NCI-H2081 (cell line): Measurements from ENCODE around the gene PLK4.
"Not testable (repeated sequence)": the region's sequence is repeated elsewhere in the genome, so short reads cannot be mapped to it uniquely, and the experiment has no call there.

Experiments used
- DNase-seq, 2 experiments: peaks; one replicate each; lab custom pipeline; 2025; lab: John Stamatoyannopoulos, UW

The PLK4 gene

GRCh38 chr4:127880763-127881562 lies at the start of gene PLK4:
PLK4 (plus strand) TSS chr4:127880893; CDS start chr4:127881135, 242 bp downstream.
- DNase-seq: peak; percentile 91 to 93

- no peak for DNase-seq
These were observed 48.1 kb upstream of the PLK4 start for GRCh38 chr4:127832585-127832984.

- no peak for DNase-seq
These were observed 36.7 kb upstream of the PLK4 start for GRCh38 chr4:127843704-127844600.

GRCh38 chr4:127844601-127845116 lies 36.0 kb upstream of the PLK4 start:
- DNase-seq: no peak

- no peak for DNase-seq
These were observed 34.6 kb upstream of the PLK4 start for GRCh38 chr4:127846061-127846460.

- DNase-seq: no peak
These were observed 33.9 kb upstream of the PLK4 start for GRCh38 chr4:127846765-127847164.

- no peak for DNase-seq
These were observed 31.0 kb upstream of the PLK4 start for GRCh38 chr4:127849505-127850234.

- DNase-seq: no peak
These were observed 28.0 kb upstream of the PLK4 start for GRCh38 chr4:127852661-127853060.

GRCh38 chr4:127856196-127856812 lies 24.4 kb upstream of the PLK4 start:
- DNase-seq: no peak

- no peak for DNase-seq
These were observed 23.8 kb upstream of the PLK4 start for GRCh38 chr4:127856813-127857447.

- DNase-seq: no peak
These were observed 23.1 kb upstream of the PLK4 start for GRCh38 chr4:127857641-127858040.

- no peak for DNase-seq
These were observed 12.5 kb upstream of the PLK4 start for GRCh38 chr4:127868196-127868595.

- no peak for DNase-seq
These were observed 10.4 kb upstream of the PLK4 start for GRCh38 chr4:127870281-127870680.

GRCh38 chr4:127870688-127871087 lies 10.0 kb upstream of the PLK4 start:
- DNase-seq: no peak

- DNase-seq: no peak
These were observed 4.9 kb upstream of the PLK4 start for GRCh38 chr4:127875791-127876190.

GRCh38 chr4:127881563-127881864 lies 821 bp downstream of the PLK4 start:
- DNase-seq: no peak

- DNase-seq: peak in 1 of 2 experiments; percentile 2
These were observed 7.9 kb downstream of the PLK4 start for GRCh38 chr4:127888559-127888958.

- DNase-seq: no peak
These were observed 9.2 kb downstream of the PLK4 start for GRCh38 chr4:127889903-127890302.

- DNase-seq: no peak
These were observed 15.4 kb downstream of the PLK4 start for GRCh38 chr4:127896069-127896468.

GRCh38 chr4:127896528-127896927 lies 15.8 kb downstream of the PLK4 start:
- no peak for DNase-seq

GRCh38 chr4:127899682-127900081 lies 19.0 kb downstream of the PLK4 start:
- not testable (repeated sequence) for DNase-seq
